ENCODE results near the gene ZSCAN10. TPM values are rescaled to one million over a fixed set of nuclear protein-coding genes. Genes with fewer than 3 reads are reported as not detected.

The ZSCAN10 gene
- total and polyA plus RNA-seq, 9 of the 15 experiments (the other 6 are each of a cell fraction or from before 2014, with no cell fraction given): 0.22 TPM; not detected in 8

- TF ChIP-seq GMEB1 (CRISPR knock-in tag; IDR thresholded peaks at IDR 0.05): no peak
- no peak for TF ChIP-seq CREB3L1 (IDR thresholded peaks at IDR 0.05; ENCODE audit: borderline replicate concordance, low read depth)
- no peak for TF ChIP-seq FIP1L1 (IDR thresholded peaks at IDR 0.05; ENCODE audit: low read depth, low read length, poor library complexity, severe bottlenecking)
- TF ChIP-seq TAF1 (IDR thresholded peaks at IDR 0.05; ENCODE audit: control insufficient read depth, extremely low read depth, insufficient read depth, low read length, severe bottlenecking): no peak
- peak; percentile 67 for TF ChIP-seq CREM (IDR thresholded peaks at IDR 0.05; ENCODE audit: low read depth)
- no peak for TF ChIP-seq ZNF324 (CRISPR knock-in tag; IDR thresholded peaks at IDR 0.05)
- TF ChIP-seq BCLAF1 (IDR thresholded peaks at IDR 0.05; ENCODE audit: borderline replicate concordance in 1 of 2, control insufficient read depth in 1 of 2, low read depth in 2 of 2, low read length in 1 of 2): no peak
- TF ChIP-seq ZNF561 (CRISPR knock-in tag; conservative IDR thresholded peaks at IDR 0.05): no peak
- TF ChIP-seq NFRKB (IDR thresholded peaks at IDR 0.05; ENCODE audit: low read depth): no peak
- TF ChIP-seq ATF4 (CRISPR knock-in tag; IDR thresholded peaks at IDR 0.05): no peak
- no peak for TF ChIP-seq NR0B1 (IDR thresholded peaks at IDR 0.05; ENCODE audit: partially characterized antibody)
- no peak for TF ChIP-seq MCM2 (IDR thresholded peaks at IDR 0.05; ENCODE audit: low read depth)
- no peak for TF ChIP-seq GATA2 (CRISPR knock-in tag; IDR thresholded peaks at IDR 0.05)
- TF ChIP-seq ELK1 (CRISPR knock-in tag; IDR thresholded peaks at IDR 0.05): no peak
- no peak for TF ChIP-seq ZNF644 (tag; IDR thresholded peaks at IDR 0.05; ENCODE audit: low read depth)
- no peak for TF ChIP-seq MBD2 (IDR thresholded peaks at IDR 0.05; ENCODE audit: borderline replicate concordance, low read depth)
- no peak for TF ChIP-seq ZC3H4 (CRISPR knock-in tag; IDR thresholded peaks at IDR 0.05; ENCODE audit: borderline replicate concordance)
These were observed 39.9 kb downstream of the ZSCAN10 start (continued) for GRCh38 chr16:3059041-3059722.
